GM21526 (cell line): Measurements from ENCODE around the gene WDTC1.
"Not testable (repeated sequence)": the region's sequence is repeated elsewhere in the genome, so short reads cannot be mapped to it uniquely, and the experiment has no call there.

Source experiments
- ATAC-seq: cut with Tn5 transposase; IDR thresholded peaks from one replicate; pipeline ENCODE4 v1.9.1; 2021; ENCODE audit warnings: moderate library complexity; ENCODE audit not compliant: unreplicated experiment, low FRiP score

Gene WDTC1

GRCh38 chr1:27246194-27246593 is 11.8 kb downstream of the WDTC1 start:
- ATAC-seq, result no peak

- no peak for ATAC-seq
Observed at GRCh38 chr1:27253596-27253995, 19.2 kb downstream of the WDTC1 start.

GRCh38 chr1:27255136-27255535 is 20.7 kb downstream of the WDTC1 start:
- ATAC-seq, result no peak

- ATAC-seq, result no peak
Observed at GRCh38 chr1:27257155-27257554, 22.7 kb downstream of the WDTC1 start.

- no peak for ATAC-seq
Observed at GRCh38 chr1:27258598-27258997, 24.2 kb downstream of the WDTC1 start.

- no peak for ATAC-seq
Observed at GRCh38 chr1:27267153-27267552, 32.7 kb downstream of the WDTC1 start.

GRCh38 chr1:27269276-27269675 is 34.8 kb downstream of the WDTC1 start:
- ATAC-seq, result no peak

- no peak for ATAC-seq
Observed at GRCh38 chr1:27274204-27274603, 39.8 kb downstream of the WDTC1 start.

- no peak for ATAC-seq
Observed at GRCh38 chr1:27275696-27276095, 41.3 kb downstream of the WDTC1 start.

GRCh38 chr1:27284425-27285273 is 50.2 kb downstream of the WDTC1 start:
- no peak for ATAC-seq

- no peak for ATAC-seq
Observed at GRCh38 chr1:27285274-27285660, 50.8 kb downstream of the WDTC1 start.

- ATAC-seq, result not testable (repeated sequence)
Observed at GRCh38 chr1:27285821-27286220, 51.4 kb downstream of the WDTC1 start.

- not testable (repeated sequence) for ATAC-seq
Observed at GRCh38 chr1:27289125-27289524, 54.7 kb downstream of the WDTC1 start.

GRCh38 chr1:27290581-27290980 is 56.1 kb downstream of the WDTC1 start:
- ATAC-seq, result no peak

- no peak for ATAC-seq
Observed at GRCh38 chr1:27292106-27292505, 57.7 kb downstream of the WDTC1 start.

- no peak for ATAC-seq
Observed at GRCh38 chr1:27293915-27294314, 59.5 kb downstream of the WDTC1 start.

- ATAC-seq, result no peak
Observed at GRCh38 chr1:27296773-27297291, 62.4 kb downstream of the WDTC1 start.

GRCh38 chr1:27297903-27298302 is 63.5 kb downstream of the WDTC1 start:
- no peak for ATAC-seq

- no peak for ATAC-seq
Observed at GRCh38 chr1:27298632-27299384, 64.4 kb downstream of the WDTC1 start.

GRCh38 chr1:27299385-27300271 is 65.2 kb downstream of the WDTC1 start:
- ATAC-seq, result no peak
